ENCODE results near the gene PLEKHG2.
"Not testable (repeated sequence)": the region's sequence is repeated elsewhere in the genome, so short reads cannot be mapped to it uniquely, and the experiment has no call there.

PLEKHG2 gene

GRCh38 chr19:39412100-39412866 is at the start of gene PLEKHG2:
TSS of gene PLEKHG2 (plus strand) at chr19:39412669. CDS start at chr19:39414087, 1,418 bp downstream.
- peak; percentile 99 for FAIRE-seq

DNA sequence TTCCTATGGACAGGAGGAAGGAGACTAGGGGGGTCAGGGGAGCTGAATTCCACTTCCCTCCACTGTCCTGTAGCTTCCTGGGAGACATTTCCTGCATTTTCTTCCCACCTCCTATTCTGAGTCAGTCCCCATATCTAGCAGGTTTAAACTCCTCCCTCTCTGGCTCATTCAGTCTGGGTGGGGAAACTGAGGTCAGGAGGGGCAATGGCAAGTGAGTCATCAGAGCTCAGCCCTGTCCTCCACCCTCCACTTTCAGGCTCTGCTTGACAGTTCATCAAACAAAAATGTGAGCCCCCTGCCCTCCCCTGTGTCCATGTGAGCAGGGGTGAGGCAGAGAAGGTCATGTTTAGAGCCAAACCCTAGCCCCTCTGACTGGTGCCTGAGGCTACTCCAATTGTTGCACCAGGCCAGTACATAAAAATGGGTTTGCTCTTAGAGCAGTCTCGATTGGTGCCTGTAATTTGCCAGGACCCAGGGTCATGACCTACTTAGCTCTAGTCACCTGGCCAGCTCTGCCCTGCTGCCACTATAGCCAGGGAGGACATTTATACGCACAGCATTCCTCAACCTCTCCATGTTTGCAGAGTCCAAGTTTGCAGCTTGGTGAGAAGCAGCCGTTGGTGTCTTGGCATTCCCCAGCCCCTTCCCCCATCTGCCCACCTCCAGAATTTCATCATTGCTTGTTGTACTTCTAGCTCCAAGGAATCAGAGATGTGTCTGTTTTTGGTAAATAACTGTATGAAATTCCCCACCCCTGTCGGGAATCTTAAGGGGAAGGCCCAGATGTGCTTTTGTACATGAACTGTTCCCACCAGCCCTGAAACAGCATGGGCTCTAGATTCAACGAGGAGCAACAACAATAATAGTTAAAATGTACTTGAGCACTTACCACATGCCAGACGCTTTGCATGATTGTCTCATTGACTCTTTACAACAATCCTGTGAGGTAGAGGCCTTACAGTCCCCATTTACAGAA is 49.5 kb upstream of the PLEKHG2 start:
- FAIRE-seq: no peak

- no peak for FAIRE-seq
Measured at GRCh38 chr19:39363901-39364457, 48.5 kb upstream of the PLEKHG2 start.

DNA sequence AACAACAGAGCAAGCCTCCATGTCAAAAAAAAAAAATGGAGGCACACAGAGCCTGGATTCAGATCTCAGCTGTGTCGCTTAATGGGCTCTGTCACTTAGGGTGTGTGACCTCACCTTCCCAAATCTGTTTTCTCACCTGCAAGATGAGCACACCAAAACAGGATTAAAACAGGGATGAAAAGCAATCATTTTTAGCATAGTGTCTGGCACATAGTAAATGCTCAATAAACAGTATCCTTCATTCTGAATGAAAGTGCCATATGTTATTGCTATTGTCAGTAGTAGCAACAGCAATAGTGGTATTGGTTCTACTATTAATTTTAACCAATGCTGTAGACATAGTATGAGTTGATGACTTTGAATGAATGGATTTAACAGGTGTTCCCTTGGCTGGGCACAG is 46.9 kb upstream of the PLEKHG2 start:
- no peak for FAIRE-seq

DNA sequence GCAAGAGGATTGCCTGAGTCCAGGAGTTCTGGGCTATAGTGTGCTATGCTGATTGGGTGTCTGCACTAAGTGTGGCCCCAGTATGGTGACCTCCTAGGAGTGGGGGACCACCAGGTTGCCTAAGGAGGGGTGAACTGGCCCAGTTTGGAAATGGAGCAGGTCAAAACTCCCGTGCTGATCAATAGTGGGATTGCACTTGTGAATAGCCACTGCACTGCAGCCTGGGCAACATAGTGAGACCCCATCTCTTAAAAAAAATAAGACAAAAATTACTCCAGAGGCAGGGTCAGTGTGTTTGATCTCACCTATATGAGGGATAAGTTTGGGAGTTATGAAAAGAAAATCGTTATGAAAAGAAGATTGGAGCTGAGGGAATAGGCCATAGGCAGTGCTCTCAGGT is 43.3 kb upstream of the PLEKHG2 start:
- FAIRE-seq: no peak

DNA sequence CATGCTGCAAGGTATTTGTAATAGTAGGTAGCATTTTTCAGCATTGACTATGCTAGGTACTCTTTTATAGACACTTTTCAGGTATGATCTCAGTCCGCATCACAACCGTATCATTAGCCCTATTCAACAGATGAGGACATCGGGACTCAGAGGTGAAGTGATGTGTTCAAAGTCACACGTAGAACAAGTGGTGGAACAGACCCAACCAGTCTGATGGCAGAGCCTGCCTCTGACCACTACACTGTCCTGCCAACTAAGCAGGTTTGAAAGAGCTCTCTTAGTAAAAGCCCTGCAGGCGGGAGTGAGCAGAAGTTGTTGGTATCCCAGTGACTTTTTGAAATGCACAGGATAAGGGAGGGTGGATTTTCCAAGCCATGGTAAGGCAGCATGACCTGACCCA is 41.7 kb upstream of the PLEKHG2 start:
- no peak for FAIRE-seq

DNA sequence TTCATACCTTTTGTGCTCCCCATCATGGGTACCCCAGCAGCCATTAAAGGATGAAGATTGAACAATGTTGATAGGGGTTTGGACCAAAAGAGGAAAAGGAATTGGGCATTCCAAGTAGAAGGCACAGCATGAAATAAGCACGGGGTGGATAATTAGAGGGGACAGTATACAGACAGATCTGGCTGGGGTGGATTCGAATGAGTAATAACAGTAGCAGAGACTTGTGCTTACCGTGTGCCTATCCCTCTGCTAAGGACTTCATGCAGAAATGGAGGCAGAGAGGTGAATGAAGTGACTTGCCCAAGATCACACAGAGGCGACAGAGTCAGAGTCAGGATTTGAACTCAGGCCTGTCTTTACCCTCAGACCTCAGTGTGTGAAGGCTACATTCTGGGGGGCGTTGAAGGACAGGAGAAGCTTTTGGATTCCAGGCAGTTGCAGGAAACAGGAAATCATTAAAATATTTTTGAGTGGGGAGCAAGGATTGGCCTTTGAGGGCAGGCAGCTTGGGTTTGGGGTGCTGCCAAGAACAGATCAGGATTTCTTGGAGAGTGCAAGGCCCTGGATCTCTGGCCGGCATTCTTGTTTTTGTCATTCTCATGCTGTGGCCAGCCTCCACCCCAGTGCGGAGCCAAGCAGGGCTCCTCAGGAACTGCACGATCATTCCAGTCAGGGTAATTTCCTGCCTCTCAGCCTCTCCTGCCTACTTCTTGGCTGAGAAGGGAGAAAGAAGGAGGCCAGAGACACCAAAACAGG is 40.2 kb upstream of the PLEKHG2 start:
- no peak for FAIRE-seq

GRCh38 chr19:39372941-39373340 is 39.5 kb upstream of the PLEKHG2 start:
- FAIRE-seq: no peak

DNA sequence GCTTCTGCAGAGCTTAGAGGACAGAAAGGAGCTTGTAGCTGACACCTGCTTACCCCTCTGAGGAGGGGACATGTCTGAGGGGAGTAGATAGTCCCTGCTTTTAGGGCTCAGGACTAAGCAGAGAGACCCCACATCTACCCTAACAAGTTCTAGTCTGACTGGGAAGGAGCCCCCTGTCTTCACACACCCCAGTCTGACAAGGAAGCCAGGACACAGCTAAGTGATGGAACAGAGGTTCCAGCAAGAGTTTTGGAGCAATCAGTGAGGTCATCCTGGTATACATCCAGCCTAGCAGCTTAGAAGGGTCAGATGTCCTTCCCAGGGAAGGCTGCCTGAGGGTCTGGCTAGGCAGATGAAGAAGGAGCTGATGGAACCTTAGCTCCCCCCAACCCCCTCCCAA is 36.5 kb upstream of the PLEKHG2 start:
- FAIRE-seq: no peak

DNA sequence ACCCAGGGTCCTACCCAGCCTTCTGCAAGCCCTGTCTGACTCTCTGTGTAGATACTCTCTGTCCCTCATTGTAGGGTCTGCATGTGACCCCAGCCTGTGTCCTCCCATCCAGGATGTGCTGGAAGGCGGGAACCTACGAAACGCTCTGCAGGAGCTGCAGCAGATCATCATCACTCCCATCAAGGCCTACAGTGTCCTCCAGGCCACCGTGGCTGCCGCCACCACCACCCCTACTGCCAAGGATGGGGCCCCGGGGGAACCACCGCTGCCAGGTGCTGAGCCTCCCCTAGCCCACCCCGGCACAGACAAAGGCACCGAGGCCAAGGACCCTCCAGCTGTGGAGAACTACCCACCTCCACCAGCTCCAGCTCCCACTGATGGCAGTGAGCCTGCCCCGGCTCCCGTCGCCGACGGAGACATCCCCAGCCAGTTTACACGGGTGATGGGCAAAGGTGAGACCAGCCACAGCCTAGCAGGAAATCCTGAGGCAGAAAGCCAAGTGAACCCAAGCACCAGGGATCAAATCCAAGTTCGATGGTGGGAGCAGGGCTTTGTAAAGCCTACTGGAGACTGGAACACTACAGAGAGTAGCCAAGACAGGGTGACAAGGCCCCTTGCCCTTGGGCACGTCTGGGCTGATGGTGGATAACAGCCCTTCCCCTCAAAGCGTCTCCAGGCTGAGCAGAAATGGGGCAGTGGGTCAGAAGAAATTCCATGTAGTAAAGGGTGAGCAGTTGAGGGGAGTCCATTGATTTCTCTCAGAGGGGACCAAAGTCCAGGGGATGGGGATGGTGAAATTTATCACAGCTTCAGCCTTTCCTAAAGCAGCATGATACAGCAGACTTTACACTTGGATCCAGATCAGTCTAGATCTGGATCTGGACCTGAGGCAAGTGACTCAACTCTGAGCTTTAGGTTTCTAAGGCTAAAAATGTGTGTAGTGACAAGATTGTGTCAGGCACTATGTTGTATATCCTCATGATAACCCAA is 34.8 kb upstream of the PLEKHG2 start:
- no peak for FAIRE-seq

GRCh38 chr19:39379366-39379765 is 33.1 kb upstream of the PLEKHG2 start:
- not testable (repeated sequence) for FAIRE-seq

DNA sequence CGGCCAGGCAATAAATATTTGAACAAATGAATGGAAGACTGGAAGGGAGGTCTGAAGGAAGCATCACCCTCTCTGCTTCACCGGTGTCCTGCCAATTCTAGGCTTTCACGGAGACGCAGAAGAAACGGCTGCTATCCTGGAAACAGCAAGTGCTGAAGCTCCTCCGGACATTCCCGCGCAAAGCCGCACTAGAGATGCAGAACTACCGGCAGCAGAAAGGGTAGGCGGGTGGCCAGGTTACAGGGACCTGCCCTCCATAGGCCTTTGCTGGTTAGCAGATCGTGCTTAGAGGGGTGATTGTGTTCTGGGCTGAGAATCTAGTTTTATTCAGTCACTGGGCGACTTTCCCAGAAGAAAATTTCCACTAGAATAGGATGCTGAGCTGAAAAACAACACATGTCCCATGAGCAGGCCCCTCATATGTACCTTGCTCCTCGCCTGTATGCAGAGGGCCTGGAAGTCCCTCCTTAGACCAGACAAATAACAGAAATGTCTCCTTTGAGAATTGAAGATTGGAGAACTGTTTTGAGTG is 32.5 kb upstream of the PLEKHG2 start:
- FAIRE-seq: no peak

DNA sequence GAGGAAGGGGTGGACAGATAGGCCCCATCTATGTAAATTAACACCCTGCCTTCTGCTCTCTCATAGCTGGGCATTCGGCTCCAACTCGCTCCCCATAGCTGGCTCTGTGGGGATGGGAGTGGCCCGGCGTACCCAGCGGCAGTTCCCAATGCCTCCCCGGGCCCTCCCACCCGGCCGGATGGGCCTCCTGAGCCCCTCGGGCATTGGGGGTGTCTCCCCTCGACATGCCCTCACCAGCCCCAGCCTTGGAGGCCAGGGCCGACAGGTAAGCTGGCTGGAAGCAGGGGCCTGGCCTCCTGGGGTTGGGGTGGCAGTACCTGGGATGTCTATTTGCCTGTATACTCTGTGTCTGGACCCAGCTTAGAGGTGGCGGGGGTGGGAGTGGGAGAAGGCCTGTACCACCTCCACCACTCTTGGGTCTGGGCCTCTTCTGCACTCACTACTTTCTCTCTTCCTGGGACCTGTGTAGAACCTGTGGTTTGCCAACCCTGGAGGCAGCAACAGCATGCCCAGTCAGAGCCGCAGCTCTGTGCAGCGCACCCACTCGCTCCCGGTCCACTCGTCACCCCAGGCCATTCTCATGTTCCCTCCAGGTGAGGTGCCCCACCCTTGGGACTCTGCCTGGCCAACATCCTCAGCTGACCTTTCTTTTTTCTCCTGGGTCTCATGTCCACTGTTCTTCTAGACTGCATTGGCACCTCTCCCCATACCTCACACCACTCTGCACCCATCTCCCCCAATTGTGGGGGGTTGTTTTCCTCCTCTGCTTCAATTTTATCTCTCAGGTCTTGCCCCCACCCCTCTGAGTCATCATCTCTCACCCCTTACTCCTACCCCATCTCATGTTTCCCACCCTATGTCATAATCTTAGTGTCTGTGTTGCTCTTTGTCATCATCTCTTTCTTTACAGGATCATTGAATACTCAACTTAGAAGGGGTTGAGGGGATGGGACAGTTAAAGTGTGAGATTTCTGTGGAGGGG is 31.7 kb upstream of the PLEKHG2 start:
- FAIRE-seq: no peak

- no peak for FAIRE-seq
Measured at GRCh38 chr19:39381910-39382611, 30.4 kb upstream of the PLEKHG2 start.

- FAIRE-seq: no peak
Measured at GRCh38 chr19:39382991-39383828, 29.3 kb upstream of the PLEKHG2 start.

GRCh38 chr19:39384839-39385568 is 27.5 kb upstream of the PLEKHG2 start:
- FAIRE-seq: no peak

DNA sequence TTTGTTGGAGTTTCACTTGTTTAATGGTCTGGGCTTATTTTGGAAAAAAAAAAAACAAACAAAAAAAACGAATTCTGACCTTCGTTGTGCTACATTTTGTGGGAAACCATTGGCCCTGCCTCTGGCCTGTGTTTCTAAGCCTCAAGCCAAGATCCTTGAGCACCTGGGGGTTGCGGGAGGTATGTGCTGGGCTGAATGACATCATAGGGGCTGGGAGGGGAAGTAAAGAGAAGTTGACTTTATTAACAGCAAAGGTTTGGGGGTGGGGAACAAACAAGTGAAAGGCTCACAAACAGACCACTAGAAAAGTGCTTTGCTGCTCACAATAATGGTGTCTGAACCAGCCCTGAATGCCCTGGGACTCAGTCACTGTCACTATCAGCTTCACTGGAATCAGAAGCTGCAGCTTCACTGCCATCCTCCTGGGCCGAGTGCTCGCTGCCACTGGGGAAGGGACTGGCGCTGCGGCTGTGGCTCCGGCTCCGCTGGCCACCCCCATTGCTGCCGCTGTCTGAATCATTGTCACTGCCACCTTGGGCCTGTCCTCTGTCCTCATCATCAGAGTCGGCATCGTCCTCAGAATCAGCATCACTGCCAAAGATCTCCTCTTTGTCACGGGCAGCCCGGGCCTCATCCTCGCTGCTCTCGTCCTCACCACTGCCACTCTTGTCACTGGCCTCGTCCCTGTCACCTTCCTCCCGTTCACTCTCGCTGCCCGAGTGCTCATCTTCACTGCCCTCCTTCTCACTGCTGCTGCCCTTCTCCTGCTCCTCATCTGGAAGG is 26.6 kb upstream of the PLEKHG2 start:
- no peak for FAIRE-seq

Measured in A204.1 (cell line).